Body of pancreas (tissue), 4 donors: ENCODE results near the gene SLC4A1AP. TPM values are rescaled to one million over a fixed set of nuclear protein-coding genes. Genes with fewer than 3 reads are reported as not detected.

ENCODE experiments used
- ATAC-seq: fragments of 150-250 bp; one replicate; pipeline ENCODE4 v1.9.1; 2016
- DNase-seq, 4 donors: peaks; one replicate each; pipeline ENCODE4 v3.0.0-alpha.2; 2019
- H3K27ac ChIP-seq, 4 donors: fragments of 200-600 bp; sonication (generic); 1 replicate in 3 of 4; 2 replicates in 1 of 4; pipeline versions ENCODE4 v1.5.1 to v1.6.1; 2016 to 2019; ENCODE audit warnings: mild to moderate bottlenecking in 1 of 4, mixed read lengths in 1 of 4, moderate library complexity in 1 of 4
- H3K27me3 ChIP-seq, 2 donors: fragments of 200-600 bp; sonication (generic); one replicate each; pipeline ENCODE4 v1.6.0; 2016; ENCODE audit warnings: mild to moderate bottlenecking in 1 of 2
- H3K36me3 ChIP-seq, 2 donors: fragments of 200-600 bp; sonication (generic); replicated peaks in 1 of 2; 2 replicates each; pipeline ENCODE4 v1.5.1; 2016; ENCODE audit warnings: low read depth in 2 of 2; ENCODE audit not compliant: insufficient read depth in 1 of 2
- H3K4me1 ChIP-seq: fragments of 200-600 bp; sonication (generic); one replicate; pipeline ENCODE4 v1.6.0; 2016
- H3K4me3 ChIP-seq, 2 donors: fragments of 200-600 bp; sonication (generic); 1 replicate in 1 of 2; 2 replicates in 1 of 2; pipeline ENCODE4 v1.5.1; 2016 to 2019
- H3K9me3 ChIP-seq, 3 donors: fragments of 200-600 bp; sonication (generic); 1 replicate in 2 of 3; 2 replicates in 1 of 3; pipeline ENCODE4 v1.5.1; 2016
- CTCF ChIP-seq, 7 experiments: fragments of 450-650 bp in 4 of 7; fragments of 200-600 bp in 3 of 7; sonication (generic) in 3 of 7; IDR thresholded peaks; one replicate each; pipeline ENCODE4 v1.5.1; 2016 to 2019; ENCODE audit warnings: antibody characterized with exemption in 7 of 7
- POLR2A ChIP-seq, 3 donors: fragments of 450-650 bp; IDR thresholded peaks; one replicate each; pipeline ENCODE4 v1.6.1; 2016; ENCODE audit warnings: antibody characterized with exemption in 3 of 3, mild to moderate bottlenecking in 2 of 3
- WGBS, 2 donors: methylation state at CpG; one replicate each; pipeline ENCODE4 v1.1.5; 2017; 5-methylcytosine and 5-hydroxymethylcytosine counted together
- intact Hi-C: fragments of 100-400 bp; cut with DNase I; formaldehyde crosslinking; loops from one replicate; pipeline ENCODE4 v1.15.1; 2023
- small RNA-seq: library from RNA; depleted of rRNA; stranded (forward); fragments of <200 nt; gene quantifications from one replicate; pipeline ENCODE3, GENCODE V24; 2016
- total RNA-seq, 2 donors: library from RNA; depleted of rRNA; stranded (reverse); fragments of >200 nt; gene quantifications; one replicate each; pipeline ENCODE4 v1.1.0, GENCODE V29; 2016

The SLC4A1AP gene
- total RNA-seq, 2 donors from 2014 or later: 15.6 to 22.4 TPM

- Histone ChIP-seq H3K9me3 (no peaks in the 10 kb centered on the region), H3K4me1 (peaks cover 36% of the 10 kb centered on the region), H3K27ac (peak overlapping the region in 3 of 4 donors; percentile 55 to 90 (median 87)), H3K27me3 (no peaks in the 10 kb centered on the region), H3K36me3 (no peaks in the 10 kb centered on the region), H3K4me3 (no peak overlapping the region)
- DNase-seq (no peak), ATAC-seq (no peak)
- TF ChIP-seq POLR2A (IDR thresholded peaks at IDR 0.05) (no peak), CTCF (IDR thresholded peaks at IDR 0.05) (no peak)
- WGBS, 2 donors: 90 to 93% methylated on average over 12 to 13 of the region's 13 CpGs
- intact Hi-C loops: no loop called here
Measured at GRCh38 chr2:27738349-27739057, 74.8 kb downstream of the SLC4A1AP start.

- ATAC-seq (no peak), DNase-seq (no peak)
- WGBS, 2 donors: 92 to 93% methylated on average over 4 of the region's 4 CpGs
- Histone ChIP-seq H3K27me3 (no peaks in the 10 kb centered on the region), H3K27ac (no peak overlapping the region), H3K36me3 (no peaks in the 10 kb centered on the region), H3K4me3 (no peak overlapping the region), H3K4me1 (peaks cover 36% of the 10 kb centered on the region), H3K9me3 (no peaks in the 10 kb centered on the region)
- intact Hi-C loops: no loop called here
- TF ChIP-seq POLR2A (IDR thresholded peaks at IDR 0.05) (no peak), CTCF (IDR thresholded peaks at IDR 0.05) (no peak)
Measured at GRCh38 chr2:27739058-27739373, 75.3 kb downstream of the SLC4A1AP start.

DNA sequence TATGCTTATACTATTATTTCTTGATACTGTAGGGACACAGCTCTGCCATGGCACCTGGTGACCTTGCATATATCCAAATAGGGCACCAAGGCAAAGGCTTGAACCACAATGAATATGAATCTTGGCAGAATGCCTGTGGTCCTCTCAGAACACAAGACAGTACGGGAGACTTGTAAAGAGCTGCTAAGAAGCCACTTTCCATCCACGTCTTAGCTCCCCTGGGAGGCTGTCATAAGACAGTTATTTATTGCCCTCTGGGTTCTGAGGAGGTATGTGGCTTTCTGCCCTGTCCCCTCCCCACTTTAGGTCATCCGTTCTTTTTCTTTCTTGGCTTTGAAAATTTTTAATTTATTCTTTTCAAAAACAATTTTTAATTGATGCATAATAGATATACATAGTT is 78.0 kb downstream of the SLC4A1AP start:
- Histone ChIP-seq H3K9me3 (no peaks in the 10 kb centered on the region), H3K27ac (no peak overlapping the region), H3K4me3 (no peak overlapping the region), H3K36me3 (no peaks in the 10 kb centered on the region), H3K4me1 (peaks cover 17% of the 10 kb centered on the region), H3K27me3 (no peaks in the 10 kb centered on the region)
- WGBS, 2 donors: 61 to 70% methylated on average over 3 of the region's 3 CpGs
- no peak for ATAC-seq
- TF ChIP-seq CTCF (IDR thresholded peaks at IDR 0.05) (no peak), POLR2A (IDR thresholded peaks at IDR 0.05) (no peak)
- intact Hi-C loops: no loop called here
- DNase-seq: no peak

GRCh38 chr2:27742571-27742970 is 78.9 kb downstream of the SLC4A1AP start:
- H3K36me3 ChIP-seq: no peaks in the 10 kb centered on the region
- no peaks in the 10 kb centered on the region for H3K9me3 ChIP-seq
- no peak for TF ChIP-seq CTCF (IDR thresholded peaks at IDR 0.05)
- no peak for TF ChIP-seq POLR2A (IDR thresholded peaks at IDR 0.05)
- H3K27me3 ChIP-seq: no peaks in the 10 kb centered on the region
- ATAC-seq: no peak
- H3K4me1 ChIP-seq: peaks cover 8% of the 10 kb centered on the region
- no peak for DNase-seq
- intact Hi-C loops: no loop called here
- no peak overlapping the region for H3K27ac ChIP-seq
- H3K4me3 ChIP-seq: no peak overlapping the region
- 89 to 93% methylated on average over 6 to 9 of the region's 9 CpGs for WGBS, 2 donors

Small RNA genes lying within 50 kb of the gene (small RNA-seq; reads per million reads assigned to genes)
- gene RF00340: not detected

Other genes starting within 250 kb of the SLC4A1AP start
- 10 to 100 TPM; 34.2 to 36.6 TPM for gene NRBP1, start 235.3 kb upstream of the SLC4A1AP start, total RNA-seq
- 10 to 100 TPM; 11.9 to 25.2 TPM for gene KRTCAP3, start 221.5 kb upstream of the SLC4A1AP start, total RNA-seq
- 10 to 100 TPM; 14.3 to 41.2 TPM for gene IFT172, start 174.1 kb upstream of the SLC4A1AP start, total RNA-seq
- 10 to 100 TPM; 10.4 to 20.8 TPM for gene FNDC4, start 168.7 kb upstream of the SLC4A1AP start, total RNA-seq
- 1 to 10 TPM in 1 of 2 donors, not detected in 1; 1.6 TPM for gene GCKR, start 167.1 kb upstream of the SLC4A1AP start, total RNA-seq
- gene ZNF512, start 80.8 kb upstream of the SLC4A1AP start, total RNA-seq: 10 to 100 TPM; 11.9 to 63.3 TPM
- 1 to 10 TPM; 1.3 to 2.1 TPM for gene CCDC121, start 34.9 kb upstream of the SLC4A1AP start, total RNA-seq
- 10 to 100 TPM in 1 of 2 donors, 1 to 10 TPM in 1; 9.9 to 17.9 TPM for gene GPN1, start 34.8 kb upstream of the SLC4A1AP start, total RNA-seq
- gene SUPT7L, start 275 bp upstream of the SLC4A1AP start, total RNA-seq: 10 to 100 TPM; 18.4 to 29.3 TPM
- gene MRPL33, start 107.8 kb downstream of the SLC4A1AP start, total RNA-seq: 10 to 100 TPM; 26.5 to 92.0 TPM
- 1 to 10 TPM; 1.0 to 7.6 TPM for gene RBKS, start 226.5 kb downstream of the SLC4A1AP start, total RNA-seq
- gene BABAM2, start 226.8 kb downstream of the SLC4A1AP start, total RNA-seq: 10 to 100 TPM; 20.5 to 22.4 TPM